Right lobe of liver (tissue), 4 donors: Measurements from ENCODE around the gene OTOA.

Source experiments
- CTCF ChIP-seq, 4 donors: fragments of 200-600 bp in 3 of 4; fragments of 450-650 bp in 1 of 4; IDR thresholded peaks; one replicate each; pipeline versions ENCODE4 v1.5.1 to v1.8.0; 2016 to 2022; ENCODE audit warnings: antibody characterized with exemption in 4 of 4, mild to moderate bottlenecking in 2 of 4
- POLR2A ChIP-seq: fragments of 450-650 bp; IDR thresholded peaks from one replicate; pipeline ENCODE4 v1.6.1; 2017; ENCODE audit warnings: antibody characterized with exemption, mild to moderate bottlenecking
- donor health status: DM: no; HTN: no; CAD: no.
- donor health status: DM: no; HTN: no; CAD: no.
- donor health status: DM: no; HTN: yes; CAD: no.

- TF ChIP-seq CTCF (IDR thresholded peaks at IDR 0.05), result no peak
- TF ChIP-seq POLR2A, result no peak
Measured at GRCh38 chr16:21703589-21704174, 39.9 kb downstream of the OTOA start.
